Loucy (cell line): ENCODE measurements around the gene BCO2.

Experiments used
- H2AFZ ChIP-seq: fragments of 200-600 bp; sonication (generic); 2 replicates; pipeline ENCODE4 v1.6.0; 2016; ENCODE audit warnings: antibody characterized with exemption, mild to moderate bottlenecking, low read length, moderate library complexity
- H3F3A ChIP-seq: fragments of 200-600 bp; 2 replicates; pipeline ENCODE4 v1.6.0; 2016; ENCODE audit warnings: antibody characterized with exemption, low read depth, mild to moderate bottlenecking
- H3K27me3 ChIP-seq: fragments of 200-600 bp; sonication (generic); 2 replicates; pipeline ENCODE4 v1.6.1; 2014; ENCODE audit warnings: low read length, mild to moderate bottlenecking; ENCODE audit not compliant: insufficient read depth, poor library complexity, severe bottlenecking
- H3K36me3 ChIP-seq: fragments of 200-600 bp; sonication (generic); 2 replicates; pipeline ENCODE4 v1.6.1; 2016; ENCODE audit warnings: low read length; ENCODE audit not compliant: insufficient read depth
- H3K4me1 ChIP-seq: fragments of 200-600 bp; sonication (generic); 2 replicates; pipeline ENCODE4 v1.5.1; 2014; ENCODE audit warnings: low read length, mild to moderate bottlenecking; ENCODE audit not compliant: insufficient read depth, poor library complexity, severe bottlenecking
- H3K4me2 ChIP-seq: fragments of 200-600 bp; sonication (generic); 2 replicates; pipeline ENCODE4 v1.6.0; 2014; ENCODE audit warnings: antibody characterized with exemption, low read length, low read depth, mild to moderate bottlenecking; ENCODE audit not compliant: poor library complexity, severe bottlenecking
- H3K4me3 ChIP-seq: fragments of 200-600 bp; sonication (generic); 2 replicates; pipeline ENCODE4 v1.5.1; 2014; ENCODE audit warnings: low read length, mild to moderate bottlenecking, mixed read lengths; ENCODE audit not compliant: poor library complexity, severe bottlenecking
- H3K79me2 ChIP-seq: fragments of 200-600 bp; sonication (generic); 2 replicates; pipeline ENCODE4 v1.6.1; 2014; ENCODE audit warnings: low read length; ENCODE audit not compliant: insufficient read depth
- H3K9ac ChIP-seq: fragments of 200-600 bp; sonication (generic); 2 replicates; pipeline ENCODE4 v1.6.0; 2014; ENCODE audit warnings: mild to moderate bottlenecking, low read depth, low read length, moderate library complexity; ENCODE audit not compliant: poor library complexity, severe bottlenecking
- H3K9me2 ChIP-seq: fragments of 200-600 bp; sonication (generic); replicated peaks from 2 replicates; pipeline ENCODE4 v1.6.1; 2016; ENCODE audit warnings: low read depth, low read length, mixed read lengths
- H3K9me3 ChIP-seq: fragments of 200-600 bp; sonication (generic); 2 replicates; pipeline ENCODE4 v1.6.1; 2014; ENCODE audit warnings: mild to moderate bottlenecking, antibody characterized with exemption, low read length, low read depth; ENCODE audit not compliant: insufficient read depth
- H4K20me1 ChIP-seq: fragments of 200-600 bp; sonication (generic); 2 replicates; pipeline ENCODE4 v1.6.0; 2014; ENCODE audit warnings: antibody characterized with exemption, low read length, mild to moderate bottlenecking; ENCODE audit not compliant: insufficient read depth, poor library complexity, severe bottlenecking
- EZH2phosphoT487 ChIP-seq: fragments of 200-600 bp; IDR thresholded peaks from 2 replicates; pipeline ENCODE4 v1.6.1; 2018; ENCODE audit warnings: antibody characterized with exemption, mild to moderate bottlenecking, moderate library complexity, borderline replicate concordance
- TF ChIP-seq, protein P1 (sequence below): fragments of 200-600 bp; sonication (generic); conservative IDR thresholded peaks from 2 replicates; pipeline ENCODE4 v1.5.1; 2014; ENCODE audit warnings: mild to moderate bottlenecking, antibody characterized with exemption, low read length

BCO2 gene

DNA sequence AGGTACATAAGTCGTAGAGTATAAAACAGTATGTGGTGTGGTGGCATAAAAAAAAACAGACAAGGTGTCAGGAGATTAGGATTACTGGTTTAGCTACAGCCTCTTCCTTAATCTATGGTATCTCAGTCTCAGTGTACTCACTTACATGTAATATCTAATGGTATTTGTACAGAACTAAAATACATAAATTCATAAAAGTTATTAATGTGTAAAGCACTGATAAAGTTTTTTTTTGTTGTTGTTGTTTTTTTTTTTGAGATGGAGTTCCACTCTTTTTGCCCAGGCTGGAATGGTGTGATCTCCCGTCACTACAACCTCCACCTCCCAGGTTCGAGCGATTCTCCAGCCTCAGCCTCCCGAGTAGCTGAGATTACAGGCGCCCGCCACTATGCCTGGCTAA, 53.8 kb downstream of the BCO2 start:
- Histone ChIP-seq H3K36me3 (no peaks in the 10 kb centered on the region; the same call in 1 of the 2 replicates), H3K4me3 (peak overlapping the region; percentile 99), H3K27me3 (no peaks in the 10 kb centered on the region), H2AFZ (no peak overlapping the region), H3F3A (no peaks in the 10 kb centered on the region), H3K9me3 (no peaks in the 10 kb centered on the region), H3K9me2 (no peaks in the 10 kb centered on the region), H4K20me1 (peaks cover 3% of the 10 kb centered on the region), H3K79me2 (peaks cover 40% of the 10 kb centered on the region), H3K9ac (peak overlapping the region; percentile 88), H3K4me1 (peaks cover 27% of the 10 kb centered on the region), H3K4me2 (peak overlapping the region; percentile 85)
- no peak for TF ChIP-seq EZH2phosphoT487
- TF ChIP-seq, protein P1, sequence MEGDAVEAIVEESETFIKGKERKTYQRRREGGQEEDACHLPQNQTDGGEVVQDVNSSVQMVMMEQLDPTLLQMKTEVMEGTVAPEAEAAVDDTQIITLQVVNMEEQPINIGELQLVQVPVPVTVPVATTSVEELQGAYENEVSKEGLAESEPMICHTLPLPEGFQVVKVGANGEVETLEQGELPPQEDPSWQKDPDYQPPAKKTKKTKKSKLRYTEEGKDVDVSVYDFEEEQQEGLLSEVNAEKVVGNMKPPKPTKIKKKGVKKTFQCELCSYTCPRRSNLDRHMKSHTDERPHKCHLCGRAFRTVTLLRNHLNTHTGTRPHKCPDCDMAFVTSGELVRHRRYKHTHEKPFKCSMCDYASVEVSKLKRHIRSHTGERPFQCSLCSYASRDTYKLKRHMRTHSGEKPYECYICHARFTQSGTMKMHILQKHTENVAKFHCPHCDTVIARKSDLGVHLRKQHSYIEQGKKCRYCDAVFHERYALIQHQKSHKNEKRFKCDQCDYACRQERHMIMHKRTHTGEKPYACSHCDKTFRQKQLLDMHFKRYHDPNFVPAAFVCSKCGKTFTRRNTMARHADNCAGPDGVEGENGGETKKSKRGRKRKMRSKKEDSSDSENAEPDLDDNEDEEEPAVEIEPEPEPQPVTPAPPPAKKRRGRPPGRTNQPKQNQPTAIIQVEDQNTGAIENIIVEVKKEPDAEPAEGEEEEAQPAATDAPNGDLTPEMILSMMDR: no peak

GRCh38 chr11:112229746-112230433, 54.6 kb downstream of the BCO2 start:
- H3K36me3 ChIP-seq: no peaks in the 10 kb centered on the region; the same call in 1 of the 2 replicates
- no peak overlapping the region for H3K9ac ChIP-seq
- H3K9me3 ChIP-seq: no peaks in the 10 kb centered on the region
- no peaks in the 10 kb centered on the region for H3K9me2 ChIP-seq
- peaks cover 3% of the 10 kb centered on the region for H4K20me1 ChIP-seq
- TF ChIP-seq, protein P1: no peak
- no peak for TF ChIP-seq EZH2phosphoT487
- no peak overlapping the region for H2AFZ ChIP-seq
- H3K4me3 ChIP-seq: peak overlapping the region; percentile 11
- peaks cover 27% of the 10 kb centered on the region for H3K4me1 ChIP-seq
- peaks cover 40% of the 10 kb centered on the region for H3K79me2 ChIP-seq
- H3F3A ChIP-seq: no peaks in the 10 kb centered on the region
- H3K27me3 ChIP-seq: no peaks in the 10 kb centered on the region
- H3K4me2 ChIP-seq: peak overlapping the region; percentile 32

DNA sequence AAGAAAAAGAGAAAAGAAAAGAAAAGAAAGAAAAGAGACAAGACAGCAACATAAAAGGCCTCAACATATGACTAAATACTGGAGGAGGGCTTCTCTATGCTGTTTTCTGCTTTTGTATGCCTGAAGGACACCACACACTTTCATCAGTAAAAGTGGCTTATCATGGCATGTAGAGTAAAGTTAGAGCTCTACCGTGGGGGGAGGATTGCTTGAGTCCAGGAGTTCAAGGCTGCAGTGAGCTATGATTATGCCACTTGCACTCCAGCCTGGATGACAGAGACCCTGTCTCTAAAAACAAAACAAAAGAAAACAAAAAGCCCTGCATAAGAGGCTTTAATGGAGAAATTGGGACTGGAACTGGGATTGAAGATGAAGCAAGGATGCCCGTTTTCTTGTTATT, 56.6 kb downstream of the BCO2 start:
- H3F3A ChIP-seq: no peaks in the 10 kb centered on the region
- H3K36me3 ChIP-seq: peaks cover 17% of the 10 kb centered on the region
- H3K4me2 ChIP-seq: peak overlapping the region; percentile 13
- H3K9me2 ChIP-seq: no peaks in the 10 kb centered on the region
- H3K27me3 ChIP-seq: no peaks in the 10 kb centered on the region
- peaks cover 3% of the 10 kb centered on the region for H4K20me1 ChIP-seq
- H3K4me3 ChIP-seq: no peak overlapping the region
- H3K4me1 ChIP-seq: peaks cover 24% of the 10 kb centered on the region
- no peak overlapping the region for H3K9ac ChIP-seq
- TF ChIP-seq, protein P1: no peak
- TF ChIP-seq EZH2phosphoT487: no peak
- no peaks in the 10 kb centered on the region for H3K9me3 ChIP-seq
- H2AFZ ChIP-seq: no peak overlapping the region
- H3K79me2 ChIP-seq: peaks cover 33% of the 10 kb centered on the region
